K562 (cell line): Measurements from ENCODE around the gene ST7. TPM values are rescaled to one million over a fixed set of nuclear protein-coding genes. Genes with fewer than 3 reads are reported as not detected.

Experiments used
- ATAC-seq: fragments of 200-7000 bp; cut with Tn5 transposase; 3 replicates; pipeline ENCODE4 v1.9.1; 2020; ENCODE audit warnings: moderate library complexity
- BruUV-seq: library from RNA; stranded (reverse); fragments of 400-500 nt; replicated peaks from 2 replicates; lab custom pipeline; 2021; lab: Mats Ljungman, UMichigan
- CTCF ChIA-PET: fragments of 300-600 bp; formaldehyde crosslinking; extraction: SDS; loops from one replicate; lab custom pipeline; 2021; ENCODE audit warnings: low intra/inter-chr PET ratio; lab: Yijun Ruan, JAX
- POLR2A ChIA-PET: fragments of 300-600, 350-650 bp; sonication (Branson Sonifier 250); formaldehyde crosslinking; extraction: SDS; loops from one replicate; lab custom pipeline; 2021; ENCODE audit warnings: antibody characterized with exemption, inconsistent platforms; lab: Yijun Ruan, JAX
- DNase-seq, 4 experiments: peaks; one replicate each; pipeline versions ENCODE4 v3.0.0 to v3.0.0-alpha.2; 2011 to 2018; ENCODE audit warnings: low spot score in 3 of 4, mixed read lengths in 3 of 4; ENCODE audit errors: extremely low read depth in 1 of 4
- FAIRE-seq: peaks from 2 replicates; lab custom pipeline; 2011; peaks lifted over from hg19 to GRCh38; lab: Jason Lieb, UNC
- H2AFZ ChIP-seq: 2 replicates; pipeline ENCODE4 v1.6.0; 2011; ENCODE audit warnings: low read depth, low read length, control low read depth, inconsistent platforms
- H3K27ac ChIP-seq: fragments of 200-600 bp; 3 replicates; pipeline ENCODE4 v1.8.0; 2011; ENCODE audit warnings: low read depth, mild to moderate bottlenecking, control low read depth, inconsistent platforms, low read length, moderate library complexity, mixed read lengths; ENCODE audit errors: extremely low read depth
- H3K27me3 ChIP-seq, 2 experiments: fragments of 300-600 bp in 1 of 2; 2 replicates in 1 of 2; 3 replicates in 1 of 2; pipeline versions ENCODE4 v1.6.0 to v1.8.0; 2011; ENCODE audit warnings: inconsistent platforms in 2 of 2, low read length in 2 of 2, mild to moderate bottlenecking in 1 of 2, mixed read lengths in 1 of 2, moderate library complexity in 1 of 2; ENCODE audit not compliant: control insufficient read depth in 2 of 2, insufficient read depth in 2 of 2
- H3K36me3 ChIP-seq: fragments of 300-600 bp; 3 replicates; pipeline ENCODE4 v1.8.0; 2011; ENCODE audit warnings: mild to moderate bottlenecking, low read length, inconsistent platforms; ENCODE audit not compliant: control insufficient read depth, insufficient read depth
- H3K4me1 ChIP-seq, 2 experiments: fragments of 200-600 bp in 1 of 2; replicated peaks in 1 of 2; 2 replicates in 1 of 2; 3 replicates in 1 of 2; pipeline versions ENCODE4 v1.5.1 to v1.8.0; 2011; ENCODE audit warnings: inconsistent platforms in 2 of 2, low read length in 2 of 2, mild to moderate bottlenecking in 1 of 2, mixed read lengths in 1 of 2, moderate library complexity in 1 of 2; ENCODE audit not compliant: control insufficient read depth in 2 of 2, insufficient read depth in 2 of 2
- H3K4me2 ChIP-seq: 2 replicates; pipeline ENCODE4 v1.6.1; 2011; ENCODE audit warnings: low read length, control low read depth, inconsistent platforms, mixed read lengths; ENCODE audit not compliant: insufficient read depth
- H3K4me3 ChIP-seq: fragments of 200-600 bp; sonication (generic), shearing (Covaris generic); 2 replicates; pipeline ENCODE4 v1.5.1; 2016; ENCODE audit warnings: control low read depth, inconsistent platforms
- H3K79me2 ChIP-seq: fragments of 200-600 bp; 3 replicates; pipeline ENCODE4 v1.8.0; 2011; ENCODE audit warnings: low read length, inconsistent platforms; ENCODE audit not compliant: control insufficient read depth, insufficient read depth
- H3K9ac ChIP-seq, 2 experiments: 2 replicates each; pipeline versions ENCODE4 v1.6.0 to v1.6.1; 2011; ENCODE audit warnings: low read depth in 2 of 2, low read length in 2 of 2, control low read depth in 1 of 2, inconsistent platforms in 1 of 2, mild to moderate bottlenecking in 1 of 2, mixed read lengths in 1 of 2; ENCODE audit not compliant: insufficient read depth in 1 of 2
- H3K9me1 ChIP-seq: one replicate; pipeline ENCODE4 v1.6.0; 2011; ENCODE audit warnings: inconsistent platforms, mild to moderate bottlenecking, low read length, moderate library complexity; ENCODE audit not compliant: control insufficient read depth, insufficient read depth
- H3K9me3 ChIP-seq: replicated peaks from 2 replicates; pipeline ENCODE4 v1.5.1; 2011; ENCODE audit warnings: low read depth, low read length, inconsistent platforms; ENCODE audit not compliant: control insufficient read depth, insufficient read depth
- H4K20me1 ChIP-seq: replicated peaks from 2 replicates; pipeline ENCODE4 v1.6.1; 2011; ENCODE audit warnings: low read length, inconsistent platforms, mixed read lengths; ENCODE audit not compliant: control insufficient read depth, insufficient read depth
- ARID2 ChIP-seq: fragments of 450-650 bp; IDR thresholded peaks from 2 replicates; pipeline ENCODE4 v1.6.1; 2017; ENCODE audit warnings: antibody characterized with exemption, mild to moderate bottlenecking
- BRD9 ChIP-seq: fragments of 450-650 bp; IDR thresholded peaks from 2 replicates; pipeline ENCODE4 v1.6.1; 2018; ENCODE audit warnings: low read depth; ENCODE audit not compliant: partially characterized antibody
- DIDO1 ChIP-seq: fragments of 450-650 bp; IDR thresholded peaks from 2 replicates; pipeline ENCODE4 v1.6.1; 2016; ENCODE audit warnings: low read depth, missing biosample characterization, missing genetic modification characterization
- GTF2E2 ChIP-seq: fragments of 200-800 bp; sonication (Bioruptor generic); IDR thresholded peaks from 2 replicates; pipeline ENCODE4 v1.6.1; 2016; ENCODE audit warnings: missing genetic modification characterization, missing compliant biosample characterization
- KAT7 ChIP-seq: sonication (generic); formaldehyde crosslinking; IDR thresholded peaks from 2 replicates; pipeline ENCODE4 v1.8.0; 2022; ENCODE audit warnings: missing genetic modification reagents, mild to moderate bottlenecking, borderline replicate concordance
- KLF13 ChIP-seq: fragments of 450-650 bp; IDR thresholded peaks from 2 replicates; pipeline ENCODE4 v1.6.1; 2016; ENCODE audit warnings: missing genetic modification characterization, low read depth, mild to moderate bottlenecking, missing compliant biosample characterization, moderate library complexity, borderline replicate concordance
- MECOM ChIP-seq: fragments of 250-450 bp; sonication (Bioruptor Pico); IDR thresholded peaks from 2 replicates; pipeline ENCODE4 v1.8.0; 2022; ENCODE audit warnings: inconsistent platforms
- MTA1 ChIP-seq: fragments of 450-650 bp; IDR thresholded peaks from 2 replicates; pipeline ENCODE4 v1.6.1; 2017; ENCODE audit warnings: borderline replicate concordance
- NCOR1 ChIP-seq: fragments of 450-650 bp; IDR thresholded peaks from 2 replicates; pipeline ENCODE4 v1.6.1; 2016; ENCODE audit warnings: mild to moderate bottlenecking, moderate library complexity
- NELFE ChIP-seq: IDR thresholded peaks from 2 replicates; pipeline ENCODE4 v1.6.1; 2011; ENCODE audit warnings: mild to moderate bottlenecking; ENCODE audit not compliant: insufficient read depth, insufficient read length
- NFIX ChIP-seq: fragments of 250-450 bp; sonication (Bioruptor Pico); IDR thresholded peaks from 2 replicates; pipeline ENCODE4 v1.4.0; 2020; ENCODE audit warnings: low read depth, mild to moderate bottlenecking, moderate library complexity
- NFXL1 ChIP-seq: fragments of 450-650 bp; formaldehyde crosslinking; IDR thresholded peaks from 2 replicates; pipeline ENCODE4 v1.4.0; 2021; ENCODE audit warnings: mild to moderate bottlenecking
- PHF20 ChIP-seq: fragments of 450-650 bp; IDR thresholded peaks from 2 replicates; pipeline ENCODE4 v1.6.1; 2018; ENCODE audit not compliant: partially characterized antibody
- PHTF2 ChIP-seq: fragments of 250-450 bp; sonication (Bioruptor Pico); IDR thresholded peaks from 2 replicates; pipeline ENCODE4 v1.5.0; 2021; ENCODE audit warnings: mild to moderate bottlenecking
- SMAD4 ChIP-seq: fragments of 250-450 bp; sonication (Bioruptor Pico); conservative IDR thresholded peaks from 2 replicates; pipeline ENCODE4 v1.8.0; 2021; ENCODE audit warnings: inconsistent platforms, mild to moderate bottlenecking, moderate library complexity
- TGIF2 ChIP-seq: sonication (generic); formaldehyde crosslinking; IDR thresholded peaks from 2 replicates; pipeline ENCODE4 v1.8.1; 2022; ENCODE audit warnings: mild to moderate bottlenecking, missing genetic modification reagents, moderate library complexity
- U2AF2 ChIP-seq: fragments of 200-400 bp; formaldehyde crosslinking; optimal IDR thresholded peaks from 2 replicates; pipeline ENCODE3; 2017; ENCODE audit warnings: low read depth, mild to moderate bottlenecking, low read length
- ZBTB26 ChIP-seq: fragments of 450-650 bp; formaldehyde crosslinking; IDR thresholded peaks from 2 replicates; pipeline ENCODE4 v1.4.0; 2022; ENCODE audit warnings: missing genetic modification characterization
- ZNF140 ChIP-seq: fragments of 250-450 bp; sonication (Bioruptor Pico); IDR thresholded peaks from 2 replicates; pipeline ENCODE4 v1.8.0; 2021; ENCODE audit warnings: moderate library complexity, mild to moderate bottlenecking, inconsistent platforms
- ZNF431 ChIP-seq: sonication (generic); formaldehyde crosslinking; IDR thresholded peaks from 2 replicates; pipeline ENCODE4 v1.8.0; 2022; ENCODE audit warnings: mild to moderate bottlenecking, missing genetic modification reagents
- ZNF699 ChIP-seq: fragments of 250-450 bp; sonication (Bioruptor Pico); IDR thresholded peaks from 2 replicates; pipeline ENCODE4 v1.8.0; 2021; ENCODE audit warnings: mild to moderate bottlenecking, moderate library complexity; ENCODE audit not compliant: insufficient replicate concordance
- WGBS: fragments of 100-300 bp; shearing (Covaris generic); methylation state at CpG from one replicate; pipeline ENCODE4 v1.1.6; 2016; ENCODE audit warnings: low coverage, mixed read lengths; ENCODE audit not compliant: insufficient coverage; ENCODE audit errors: missing lambda C conversion rate; 5-methylcytosine and 5-hydroxymethylcytosine counted together
- in situ Hi-C: fragments of 300-500 bp; cut with MboI; formaldehyde crosslinking; loops from 4 replicates; pipeline ENCODE4 v1.15.0; 2018; ENCODE audit warnings: inconsistent platforms, mixed read lengths
- intact Hi-C: fragments of 100-400 bp; cut with micrococcal nuclease; formaldehyde crosslinking; loops from 2 replicates; pipeline ENCODE4 v1.14.2; 2022
- polyA plus RNA-seq, 8 experiments: library from polyadenylated mRNA; depleted of rRNA in 4 of 8; stranded (reverse) in 5 of 8; unstranded in 3 of 8; fragments of >200 nt; fragmentation: Nextera tagmentation in 2 of 8; fragmentation: Illumina TruSeq in 1 of 8; extraction: Ambion mirVana in 2 of 8; extraction: Trizol in 1 of 8; gene quantifications; 2 replicates each; pipeline versions ENCODE4 v1.2.1 to v1.2.3, GENCODE V29; 2011 to 2014; ENCODE audit warnings: inconsistent platforms in 1 of 8, missing spikeins in 1 of 8
- total RNA-seq, 7 experiments: library from RNA; depleted of rRNA in 6 of 7; stranded (reverse); fragments of >200 nt in 6 of 7; fragmentation: Illumina TruSeq in 2 of 7; extraction: Trizol in 2 of 7; gene quantifications; 2 replicates each; pipeline versions ENCODE4 v1.2.1 to v1.2.3, GENCODE V29; 2011 to 2021; ENCODE audit warnings: low replicate concordance in 1 of 7

Gene ST7
- total and polyA plus RNA-seq, 9 of the 15 experiments (the other 6 are each of a cell fraction or from before 2014, with no cell fraction given) = 23.9 to 56.3 (median 36.9) TPM

- Histone ChIP-seq H3K27ac (peak overlapping the region; percentile 95), H3K36me3 (peaks cover 4% of the 10 kb centered on the region; the same call in 1 of the 3 replicates), H3K4me1 (peaks cover 27 to 46% of the 10 kb centered on the region in 2 experiments), H3K27me3 (no peaks in the 10 kb centered on the region), H3K9me1 (no peaks in the 10 kb centered on the region), H2AFZ (peak overlapping the region; percentile 98), H3K4me2 (peak overlapping the region; percentile 75; the same call in 1 of the 2 replicates), H3K79me2 (peaks cover 24% of the 10 kb centered on the region), H3K9me3 (no peaks in the 10 kb centered on the region), H3K4me3 (no peak overlapping the region), H4K20me1 (no peaks in the 10 kb centered on the region), H3K9ac (peak overlapping the region in 1 of 2 experiments; percentile 96; a peak in 1 of 4 replicates)
- ChIA-PET POLR2A (interaction anchor here (0.7 to 5.0 kb wide), 5 partner anchors 10 to 94 kb away, joined by 3 to 40 read pairs (median 3); no protein-coding TSS in a partner anchor), CTCF (no interaction called here)
- 52% methylated on average over 5 of the region's 5 CpGs for WGBS
- in situ Hi-C loops = loop anchor here (25.0 kb wide), 1 partner anchor 1236 kb away; the partner anchor contains the start of gene LSM8
- FAIRE-seq (peak; percentile 35), DNase-seq (peak in 2 of 4 experiments; percentile 55 to 80), ATAC-seq (peak; percentile 9)
- intact Hi-C loops = loop anchor here (1.0 to 10.0 kb wide), 5 partner anchors 74 to 1234 kb away; partner anchors contain the start of genes LSM8 and TES
- no TSS peak for BruUV-seq
- TF ChIP-seq NFIX (CRISPR knock-in tag) (no peak), KLF13 (tag) (no peak), ZNF140 (CRISPR knock-in tag) (no peak), ARID2 (no peak), NELFE (no peak), PHTF2 (no peak), ZNF699 (CRISPR knock-in tag) (no peak), NFXL1 (CRISPR knock-in tag) (no peak), ZBTB26 (CRISPR knock-in tag) (no peak), ZNF431 (CRISPR knock-in tag) (peak; percentile 7; the same call in 1 of the 2 replicates), BRD9 (no peak), NCOR1 (no peak), TGIF2 (CRISPR knock-in tag) (no peak), DIDO1 (tag) (no peak), GTF2E2 (tag) (0 out of 2 replicates have a peak, but pooled peaks have one; percentile 53), MTA1 (no peak), KAT7 (CRISPR knock-in tag) (no peak), PHF20 (no peak), MECOM (CRISPR knock-in tag) (0 out of 2 replicates have a peak, but pooled peaks have one; percentile 9), U2AF2 (no peak), SMAD4 (CRISPR knock-in tag) (no peak; the same call in 1 of the 2 replicates)
These were observed 2.4 kb upstream of the ST7 start for GRCh38 chr7:116950889-116951351.
